Measurements from ENCODE around the gene IRAK3.

IRAK3 gene

GRCh38 chr12:66241061-66242043, 52.3 kb downstream of the IRAK3 start:
- Histone ChIP-seq H3K4me1 (ENCODE audit: control insufficient read depth in 1 of 2, insufficient read depth in 2 of 2, low read length in 2 of 2) (no peaks in the 10 kb centered on the region), H3K27ac (ENCODE audit: low read length) (no peak overlapping the region), H3K4me3 (ENCODE audit: low read depth in 1 of 2, low read length in 2 of 2) (no peak overlapping the region), H3K36me3 (ENCODE audit: control insufficient read depth in 1 of 2, insufficient read depth in 2 of 2, low read length in 2 of 2) (peaks cover 0 to 5% of the 10 kb centered on the region in 2 donors), H3K27me3 (ENCODE audit: low read depth, low read length) (no peaks in the 10 kb centered on the region), H3K9me3 (ENCODE audit: control insufficient read depth in 1 of 2, low read length in 2 of 2) (no peaks in the 10 kb centered on the region)

GRCh38 chr12:66242311-66242710, 53.3 kb downstream of the IRAK3 start:
- Histone ChIP-seq H3K9me3 (ENCODE audit: control insufficient read depth in 1 of 2, low read length in 2 of 2) (no peaks in the 10 kb centered on the region), H3K27me3 (ENCODE audit: low read depth, low read length) (no peaks in the 10 kb centered on the region), H3K27ac (ENCODE audit: low read length) (no peak overlapping the region), H3K36me3 (ENCODE audit: control insufficient read depth in 1 of 2, insufficient read depth in 2 of 2, low read length in 2 of 2) (peaks cover 0 to 5% of the 10 kb centered on the region in 2 donors), H3K4me1 (ENCODE audit: control insufficient read depth in 1 of 2, insufficient read depth in 2 of 2, low read length in 2 of 2) (no peaks in the 10 kb centered on the region), H3K4me3 (ENCODE audit: low read depth in 1 of 2, low read length in 2 of 2) (no peak overlapping the region)

GRCh38 chr12:66243911-66244310, 54.9 kb downstream of the IRAK3 start:
- peaks cover 3 to 18% of the 10 kb centered on the region in 2 donors for H3K36me3 ChIP-seq (ENCODE audit: control insufficient read depth in 1 of 2, insufficient read depth in 2 of 2, low read length in 2 of 2)
- no peak overlapping the region for H3K27ac ChIP-seq (ENCODE audit: low read length)
- no peaks in the 10 kb centered on the region for H3K27me3 ChIP-seq (ENCODE audit: low read depth, low read length)
- no peaks in the 10 kb centered on the region for H3K4me1 ChIP-seq (ENCODE audit: control insufficient read depth in 1 of 2, insufficient read depth in 2 of 2, low read length in 2 of 2)
- no peaks in the 10 kb centered on the region for H3K9me3 ChIP-seq (ENCODE audit: control insufficient read depth in 1 of 2, low read length in 2 of 2)
- H3K4me3 ChIP-seq (ENCODE audit: low read depth in 1 of 2, low read length in 2 of 2), result no peak overlapping the region

- Histone ChIP-seq H3K9me3 (ENCODE audit: control insufficient read depth in 1 of 2, low read length in 2 of 2) (no peaks in the 10 kb centered on the region), H3K36me3 (ENCODE audit: control insufficient read depth in 1 of 2, insufficient read depth in 2 of 2, low read length in 2 of 2) (peaks cover 3 to 18% of the 10 kb centered on the region in 2 donors)
Observed at GRCh38 chr12:66244446-66244845, 55.4 kb downstream of the IRAK3 start.

GRCh38 chr12:66247741-66248140, 58.7 kb downstream of the IRAK3 start:
- Histone ChIP-seq H3K27me3 (ENCODE audit: low read depth, low read length) (no peaks in the 10 kb centered on the region), H3K4me3 (ENCODE audit: low read depth in 1 of 2, low read length in 2 of 2) (no peak overlapping the region), H3K4me1 (ENCODE audit: control insufficient read depth in 1 of 2, insufficient read depth in 2 of 2, low read length in 2 of 2) (no peaks in the 10 kb centered on the region), H3K27ac (ENCODE audit: low read length) (no peak overlapping the region), H3K9me3 (ENCODE audit: control insufficient read depth in 1 of 2, low read length in 2 of 2) (no peaks in the 10 kb centered on the region), H3K36me3 (ENCODE audit: control insufficient read depth in 1 of 2, insufficient read depth in 2 of 2, low read length in 2 of 2) (peaks cover 9 to 18% of the 10 kb centered on the region in 2 donors)

More at GRCh38 chr12:66244446-66244845, 55.4 kb downstream of the IRAK3 start:
- H3K4me3 ChIP-seq (ENCODE audit: low read depth in 1 of 2, low read length in 2 of 2), result no peak overlapping the region
- no peaks in the 10 kb centered on the region for H3K4me1 ChIP-seq (ENCODE audit: control insufficient read depth in 1 of 2, insufficient read depth in 2 of 2, low read length in 2 of 2)
- H3K27ac ChIP-seq (ENCODE audit: low read length), result no peak overlapping the region
- H3K27me3 ChIP-seq (ENCODE audit: low read depth, low read length), result no peaks in the 10 kb centered on the region

GRCh38 chr12:66251049-66251448, 62.0 kb downstream of the IRAK3 start:
- Histone ChIP-seq H3K4me3 (ENCODE audit: low read depth in 1 of 2, low read length in 2 of 2) (no peak overlapping the region), H3K27me3 (ENCODE audit: low read depth, low read length) (no peaks in the 10 kb centered on the region), H3K9me3 (ENCODE audit: control insufficient read depth in 1 of 2, low read length in 2 of 2) (no peaks in the 10 kb centered on the region), H3K4me1 (ENCODE audit: control insufficient read depth in 1 of 2, insufficient read depth in 2 of 2, low read length in 2 of 2) (no peaks in the 10 kb centered on the region), H3K36me3 (ENCODE audit: control insufficient read depth in 1 of 2, insufficient read depth in 2 of 2, low read length in 2 of 2) (peaks cover 9 to 13% of the 10 kb centered on the region in 2 donors), H3K27ac (ENCODE audit: low read length) (no peak overlapping the region)

GRCh38 chr12:66252771-66253170, 63.8 kb downstream of the IRAK3 start:
- no peak overlapping the region for H3K4me3 ChIP-seq (ENCODE audit: low read depth in 1 of 2, low read length in 2 of 2)
- H3K27me3 ChIP-seq (ENCODE audit: low read depth, low read length), result no peaks in the 10 kb centered on the region
- peaks cover 9 to 11% of the 10 kb centered on the region in 2 donors for H3K36me3 ChIP-seq (ENCODE audit: control insufficient read depth in 1 of 2, insufficient read depth in 2 of 2, low read length in 2 of 2)
- H3K9me3 ChIP-seq (ENCODE audit: control insufficient read depth in 1 of 2, low read length in 2 of 2), result no peaks in the 10 kb centered on the region
- H3K4me1 ChIP-seq (ENCODE audit: control insufficient read depth in 1 of 2, insufficient read depth in 2 of 2, low read length in 2 of 2), result no peaks in the 10 kb centered on the region
- no peak overlapping the region for H3K27ac ChIP-seq (ENCODE audit: low read length)

- no peak overlapping the region for H3K4me3 ChIP-seq (ENCODE audit: low read depth in 1 of 2, low read length in 2 of 2)
- no peaks in the 10 kb centered on the region for H3K4me1 ChIP-seq (ENCODE audit: control insufficient read depth in 1 of 2, insufficient read depth in 2 of 2, low read length in 2 of 2)
- no peaks in the 10 kb centered on the region for H3K9me3 ChIP-seq (ENCODE audit: control insufficient read depth in 1 of 2, low read length in 2 of 2)
- no peaks in the 10 kb centered on the region for H3K27me3 ChIP-seq (ENCODE audit: low read depth, low read length)
- no peak overlapping the region for H3K27ac ChIP-seq (ENCODE audit: low read length)
- H3K36me3 ChIP-seq (ENCODE audit: control insufficient read depth in 1 of 2, insufficient read depth in 2 of 2, low read length in 2 of 2), result no peaks in the 10 kb centered on the region
Observed at GRCh38 chr12:66255737-66256136, 66.7 kb downstream of the IRAK3 start.

- Histone ChIP-seq H3K4me3 (ENCODE audit: low read depth in 1 of 2, low read length in 2 of 2) (no peak overlapping the region), H3K27ac (ENCODE audit: low read length) (no peak overlapping the region)
Observed at GRCh38 chr12:66258011-66258410, 69.0 kb downstream of the IRAK3 start.

GRCh38 chr12:66262737-66263136, 73.7 kb downstream of the IRAK3 start:
- no peaks in the 10 kb centered on the region for H3K27me3 ChIP-seq (ENCODE audit: low read depth, low read length)
- H3K4me3 ChIP-seq (ENCODE audit: low read depth in 1 of 2, low read length in 2 of 2), result no peak overlapping the region
- H3K36me3 ChIP-seq (ENCODE audit: control insufficient read depth in 1 of 2, insufficient read depth in 2 of 2, low read length in 2 of 2), result no peaks in the 10 kb centered on the region
- H3K4me1 ChIP-seq (ENCODE audit: control insufficient read depth in 1 of 2, insufficient read depth in 2 of 2, low read length in 2 of 2), result no peaks in the 10 kb centered on the region
- H3K27ac ChIP-seq (ENCODE audit: low read length), result no peak overlapping the region
- no peaks in the 10 kb centered on the region for H3K9me3 ChIP-seq (ENCODE audit: control insufficient read depth in 1 of 2, low read length in 2 of 2)

More at GRCh38 chr12:66258011-66258410, 69.0 kb downstream of the IRAK3 start:
- Histone ChIP-seq H3K36me3 (ENCODE audit: control insufficient read depth in 1 of 2, insufficient read depth in 2 of 2, low read length in 2 of 2) (no peaks in the 10 kb centered on the region), H3K9me3 (ENCODE audit: control insufficient read depth in 1 of 2, low read length in 2 of 2) (no peaks in the 10 kb centered on the region), H3K4me1 (ENCODE audit: control insufficient read depth in 1 of 2, insufficient read depth in 2 of 2, low read length in 2 of 2) (no peaks in the 10 kb centered on the region), H3K27me3 (ENCODE audit: low read depth, low read length) (no peaks in the 10 kb centered on the region)

- Histone ChIP-seq H3K36me3 (ENCODE audit: control insufficient read depth in 1 of 2, insufficient read depth in 2 of 2, low read length in 2 of 2) (no peaks in the 10 kb centered on the region), H3K27me3 (ENCODE audit: low read depth, low read length) (no peaks in the 10 kb centered on the region), H3K27ac (ENCODE audit: low read length) (no peak overlapping the region), H3K4me1 (ENCODE audit: control insufficient read depth in 1 of 2, insufficient read depth in 2 of 2, low read length in 2 of 2) (no peaks in the 10 kb centered on the region), H3K4me3 (ENCODE audit: low read depth in 1 of 2, low read length in 2 of 2) (no peak overlapping the region), H3K9me3 (ENCODE audit: control insufficient read depth in 1 of 2, low read length in 2 of 2) (no peaks in the 10 kb centered on the region)
Observed at GRCh38 chr12:66268562-66268961, 79.5 kb downstream of the IRAK3 start.

All from muscle layer of duodenum (tissue), 2 donors.